C4-2B (cell line): ENCODE results near the gene PRR7.

Source experiments
- H3K27ac ChIP-seq: fragments of 450-650 bp; 2 replicates; pipeline ENCODE4 v1.5.1; 2017
- ZFX ChIP-seq: fragments of 450-650 bp; IDR thresholded peaks from 2 replicates; pipeline ENCODE4 v1.6.1; 2017
- TF ChIP-seq, protein P1 (sequence below): fragments of 450-650 bp; conservative IDR thresholded peaks from 2 replicates; pipeline ENCODE4 v1.5.1; 2017; ENCODE audit warnings: mild to moderate bottlenecking

PRR7 gene

DNA sequence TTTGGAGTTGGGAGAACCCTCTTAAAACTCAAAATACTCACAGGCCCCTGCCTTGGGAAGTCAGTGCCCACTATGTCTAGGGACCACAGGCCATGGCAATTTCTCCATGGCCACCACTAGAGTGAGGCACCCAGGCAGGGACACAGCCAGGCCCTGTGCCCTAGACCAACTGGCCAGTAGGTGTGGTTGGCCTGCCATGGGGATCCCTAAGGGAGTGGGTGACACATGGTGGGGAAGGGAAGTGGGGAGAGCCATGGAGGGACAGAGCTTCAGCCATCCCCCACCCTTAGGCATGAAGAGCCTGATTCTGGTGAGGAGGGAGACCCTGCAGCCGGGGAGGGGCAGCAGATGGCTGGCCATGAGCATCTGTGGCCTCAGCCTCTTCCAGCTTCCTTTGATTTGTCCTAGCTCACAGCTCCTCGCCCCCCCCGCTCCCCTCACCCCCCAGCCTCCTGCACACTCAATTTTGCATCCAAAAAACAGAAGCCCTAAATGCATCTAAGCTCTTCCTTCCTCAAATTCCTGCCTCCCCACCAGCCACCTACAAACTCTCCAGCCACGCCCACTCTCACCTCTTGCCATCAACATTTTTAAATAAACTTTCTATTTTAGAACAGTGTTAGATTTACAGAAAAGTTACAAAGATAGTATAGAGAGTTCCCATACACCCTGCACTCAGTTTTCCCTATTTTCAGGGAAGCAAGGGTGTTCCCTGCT lies 28.4 kb downstream of the PRR7 start:
- no peak overlapping the region for H3K27ac ChIP-seq
- TF ChIP-seq, protein P1, sequence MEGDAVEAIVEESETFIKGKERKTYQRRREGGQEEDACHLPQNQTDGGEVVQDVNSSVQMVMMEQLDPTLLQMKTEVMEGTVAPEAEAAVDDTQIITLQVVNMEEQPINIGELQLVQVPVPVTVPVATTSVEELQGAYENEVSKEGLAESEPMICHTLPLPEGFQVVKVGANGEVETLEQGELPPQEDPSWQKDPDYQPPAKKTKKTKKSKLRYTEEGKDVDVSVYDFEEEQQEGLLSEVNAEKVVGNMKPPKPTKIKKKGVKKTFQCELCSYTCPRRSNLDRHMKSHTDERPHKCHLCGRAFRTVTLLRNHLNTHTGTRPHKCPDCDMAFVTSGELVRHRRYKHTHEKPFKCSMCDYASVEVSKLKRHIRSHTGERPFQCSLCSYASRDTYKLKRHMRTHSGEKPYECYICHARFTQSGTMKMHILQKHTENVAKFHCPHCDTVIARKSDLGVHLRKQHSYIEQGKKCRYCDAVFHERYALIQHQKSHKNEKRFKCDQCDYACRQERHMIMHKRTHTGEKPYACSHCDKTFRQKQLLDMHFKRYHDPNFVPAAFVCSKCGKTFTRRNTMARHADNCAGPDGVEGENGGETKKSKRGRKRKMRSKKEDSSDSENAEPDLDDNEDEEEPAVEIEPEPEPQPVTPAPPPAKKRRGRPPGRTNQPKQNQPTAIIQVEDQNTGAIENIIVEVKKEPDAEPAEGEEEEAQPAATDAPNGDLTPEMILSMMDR: no peak
- no peak for TF ChIP-seq ZFX

DNA sequence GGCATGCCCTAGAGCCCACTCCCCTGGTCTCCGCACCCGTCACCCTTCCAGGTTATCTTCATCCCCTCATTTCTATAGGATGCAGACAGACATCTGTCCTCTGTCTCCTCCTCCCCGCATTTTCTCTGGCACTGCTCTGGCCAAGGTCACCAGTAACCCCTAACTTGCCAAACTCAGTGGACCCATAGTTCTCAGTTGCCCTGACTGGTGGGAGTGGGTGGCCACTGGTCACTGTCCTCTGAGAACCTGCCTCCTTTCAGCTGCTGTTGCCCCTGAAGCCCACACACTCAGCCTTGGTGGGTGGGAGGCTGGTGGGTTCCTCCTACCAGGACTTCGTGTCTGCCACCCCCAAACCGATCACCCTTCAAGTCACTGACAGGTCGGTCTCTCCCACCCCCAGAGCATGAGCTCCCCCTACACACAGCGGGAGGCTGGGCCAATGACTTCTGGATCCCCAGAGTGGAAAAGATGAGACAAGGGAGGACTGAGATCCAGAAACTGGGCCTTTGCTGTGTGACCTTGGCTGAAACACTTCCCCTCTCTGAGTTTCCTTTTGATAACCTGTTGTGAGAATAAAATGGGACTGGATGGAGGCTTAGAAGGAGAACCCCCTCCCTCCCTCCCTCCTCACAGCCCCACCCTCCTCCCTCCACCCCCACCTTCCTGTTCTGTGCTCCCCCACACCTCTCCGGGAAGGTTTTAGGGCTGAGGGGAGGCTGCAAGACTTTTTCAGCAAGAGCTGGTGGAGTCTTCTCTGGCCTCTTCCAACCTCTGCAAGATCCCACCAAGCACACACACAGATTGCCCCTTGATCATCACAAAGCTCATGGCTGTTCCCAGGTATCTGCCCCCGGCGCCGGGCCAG lies 29.2 kb downstream of the PRR7 start:
- no peak overlapping the region for H3K27ac ChIP-seq
- no peak for TF ChIP-seq ZFX
- TF ChIP-seq, protein P1: no peak

DNA sequence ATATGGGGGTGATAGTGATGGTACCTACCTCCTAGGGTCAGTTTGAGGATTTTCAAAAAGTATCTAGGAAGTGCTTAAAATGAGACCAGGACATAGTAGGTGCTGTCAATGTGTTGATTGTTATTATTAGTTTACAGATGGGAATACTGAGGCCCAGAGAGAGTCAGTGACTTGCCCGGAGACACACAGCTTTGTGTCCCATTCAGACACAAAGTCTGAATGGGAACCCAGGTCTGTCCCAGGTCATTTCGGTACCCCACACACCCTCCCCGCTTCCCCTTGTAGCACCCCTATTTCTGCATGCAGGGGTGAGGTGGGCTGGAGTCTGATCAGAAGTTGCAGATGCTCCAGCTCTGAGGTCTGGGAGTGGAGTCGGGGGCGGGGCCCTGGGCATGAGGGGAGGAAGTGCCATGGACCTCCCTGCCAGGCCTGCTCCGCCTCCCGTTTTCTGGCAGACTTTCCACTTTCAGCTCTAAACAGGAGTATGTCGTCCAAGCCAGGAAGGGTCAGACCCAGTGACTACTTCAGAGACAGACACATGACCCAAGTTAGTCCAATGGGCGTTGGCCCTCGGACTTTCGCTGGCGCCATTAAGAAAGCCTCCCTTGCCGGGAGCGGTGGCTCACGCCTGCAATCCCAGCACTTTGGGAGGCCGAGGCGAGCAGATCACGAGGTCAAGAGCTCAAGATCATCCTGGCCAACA lies 30.1 kb downstream of the PRR7 start:
- no peak for TF ChIP-seq ZFX
- TF ChIP-seq, protein P1: no peak
- H3K27ac ChIP-seq: no peak overlapping the region

DNA sequence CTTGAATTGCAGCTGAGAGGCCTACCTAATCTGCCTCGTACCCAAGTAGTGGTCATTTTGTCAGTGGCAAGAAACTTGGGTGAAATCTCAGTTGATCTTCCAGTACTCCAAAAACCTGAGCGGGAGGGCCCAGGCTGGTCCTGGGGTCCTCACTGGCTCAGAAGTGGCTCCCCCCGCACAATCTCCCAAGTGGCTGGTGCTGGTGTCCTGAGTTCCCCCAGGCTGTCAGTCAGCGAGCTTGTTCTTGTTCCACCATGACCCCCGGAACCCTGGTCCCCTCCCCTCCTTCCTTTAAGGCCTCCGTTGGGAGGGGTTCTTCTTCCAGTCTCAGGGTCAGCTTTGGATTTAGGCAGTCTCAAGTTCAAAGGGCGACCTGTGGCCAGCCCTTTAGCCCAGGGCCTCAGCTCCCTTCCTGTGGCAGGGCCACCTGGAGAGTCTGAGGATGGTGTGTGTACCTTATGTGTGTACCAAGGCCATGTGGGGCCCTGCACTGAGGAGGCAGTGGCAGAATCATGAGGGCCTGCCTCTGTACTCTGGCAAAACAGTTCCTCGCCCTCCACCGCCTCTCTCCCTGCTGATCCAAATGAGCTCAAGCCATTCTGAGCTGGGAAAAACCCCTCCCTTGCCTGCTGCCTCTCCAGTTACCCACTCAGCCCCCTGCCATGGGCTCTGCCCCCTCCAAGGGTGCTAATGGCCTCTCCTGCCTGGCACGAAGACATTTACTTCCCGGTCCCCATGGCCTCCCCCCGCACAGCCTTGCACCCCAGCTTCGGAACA lies 31.3 kb downstream of the PRR7 start:
- H3K27ac ChIP-seq: peak overlapping the region; percentile 63

DNA sequence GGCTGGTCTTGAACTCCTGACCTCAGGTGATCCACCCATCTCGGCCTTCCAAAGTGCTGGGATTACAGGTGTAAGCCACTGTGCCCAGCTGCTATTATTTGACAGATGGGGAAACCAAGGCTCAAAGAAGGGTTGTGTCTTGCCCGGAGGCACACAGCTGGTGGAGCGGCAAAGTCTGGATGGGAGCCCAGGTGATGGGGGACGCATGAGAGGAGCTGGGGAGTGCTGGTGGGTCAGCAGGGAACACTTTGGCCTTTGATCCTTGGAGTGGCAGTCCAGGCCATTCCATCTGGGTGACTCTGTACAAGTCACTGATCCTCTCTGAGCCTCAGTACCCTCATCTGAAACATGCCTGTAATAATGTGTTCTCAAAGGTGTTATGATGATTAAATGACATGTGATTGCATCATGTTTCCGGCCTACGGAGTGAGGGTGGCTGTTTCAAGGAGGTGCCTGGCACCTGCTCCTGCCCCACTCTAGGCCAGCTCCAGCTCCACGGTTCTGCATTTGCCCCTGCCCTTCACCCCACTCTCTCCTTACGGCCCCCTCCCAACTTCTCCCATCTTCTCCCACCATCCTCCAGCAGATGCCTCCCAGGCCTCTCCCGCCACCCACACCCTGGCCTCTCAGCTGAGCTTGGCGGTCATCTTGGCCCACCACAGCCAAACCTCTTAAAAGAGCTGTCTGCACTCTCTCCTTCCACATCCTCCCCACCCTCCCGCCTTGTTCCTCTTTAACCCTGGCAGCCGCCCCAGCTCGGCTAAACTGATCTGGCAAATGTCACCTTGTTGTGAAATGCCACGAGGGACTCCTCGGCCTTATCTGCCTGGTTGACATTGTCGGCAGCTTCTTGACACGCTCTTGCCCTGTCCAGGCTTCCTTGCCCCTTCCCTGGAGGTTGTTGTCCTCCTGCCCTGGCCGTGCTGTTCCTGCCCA lies 32.4 kb downstream of the PRR7 start:
- TF ChIP-seq, protein P1: no peak
- no peak for TF ChIP-seq ZFX
- peak overlapping the region; percentile 63 for H3K27ac ChIP-seq

More for the DNA sequence above, 31.3 kb downstream of the PRR7 start:
- no peak for TF ChIP-seq ZFX
- TF ChIP-seq, protein P1: no peak

DNA sequence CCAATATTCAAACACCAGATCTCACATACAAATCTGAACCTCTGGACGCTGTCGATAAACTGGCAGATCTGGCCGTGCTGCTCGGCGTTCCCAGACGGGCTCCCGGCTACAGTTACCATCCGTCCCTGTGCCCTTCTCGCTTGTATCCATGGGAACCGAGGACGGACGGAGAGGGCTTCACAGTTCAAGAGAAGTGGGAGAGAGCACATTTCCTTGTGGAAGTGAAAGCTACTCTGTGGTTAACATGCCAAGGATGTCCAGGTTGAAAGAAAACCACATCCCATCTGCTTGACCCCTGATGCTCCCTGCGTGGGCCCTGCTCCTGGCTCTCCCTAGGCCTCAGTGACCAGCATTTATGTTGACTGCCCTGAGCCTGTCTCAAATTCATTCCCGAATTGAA lies 33.2 kb downstream of the PRR7 start:
- TF ChIP-seq, protein P1: no peak
- TF ChIP-seq ZFX: peak; percentile 31; the same call in 1 of the 2 replicates
- peak overlapping the region; percentile 63 for H3K27ac ChIP-seq
